ENCODE data around the gene BRIX1.
"Not testable (repeated sequence)": the region's sequence is repeated elsewhere in the genome, so short reads cannot be mapped to it uniquely, and the experiment has no call there.

The BRIX1 gene

DNA sequence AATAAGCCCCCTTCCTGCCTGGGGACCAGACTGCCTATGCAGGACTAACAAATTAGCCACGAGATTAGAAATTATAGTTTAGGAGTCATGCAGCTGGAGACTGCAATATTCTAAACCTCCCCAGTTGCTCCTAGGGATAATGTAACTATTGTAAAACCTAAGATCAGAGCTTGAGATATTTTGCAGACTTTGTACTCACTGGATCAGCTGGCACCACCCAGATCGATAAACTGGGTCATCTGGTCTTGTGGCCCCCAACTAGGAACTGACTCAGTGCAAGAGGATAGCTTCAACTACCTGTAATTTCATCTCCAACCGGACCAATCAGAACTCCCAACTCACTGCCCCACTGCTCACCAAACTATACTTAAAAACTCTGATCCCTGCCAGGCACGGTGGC is 52.0 kb downstream of the BRIX1 start:
- no peak for DNase-seq (ENCODE audit: low spot score)

DNA sequence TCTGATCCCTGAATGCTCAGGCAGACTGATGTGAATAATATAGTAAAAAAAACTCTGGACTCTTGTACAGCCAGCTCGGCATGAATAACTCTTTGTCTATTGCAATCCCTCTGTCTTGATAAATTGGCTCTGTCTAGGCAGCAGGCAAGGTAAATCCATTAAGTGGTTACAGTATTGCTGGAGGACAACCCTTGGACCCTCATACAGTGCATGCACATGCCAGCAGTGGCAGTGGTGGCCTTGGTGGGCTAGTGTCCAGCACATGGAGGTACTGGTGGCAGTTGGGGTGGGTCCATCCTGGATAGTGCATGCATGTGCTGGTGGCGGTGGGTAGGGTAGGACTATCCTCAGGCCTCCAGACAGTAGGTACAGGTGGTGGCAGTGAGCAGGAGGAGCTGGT is 52.7 kb downstream of the BRIX1 start:
- no peak for DNase-seq (ENCODE audit: low spot score)

DNA sequence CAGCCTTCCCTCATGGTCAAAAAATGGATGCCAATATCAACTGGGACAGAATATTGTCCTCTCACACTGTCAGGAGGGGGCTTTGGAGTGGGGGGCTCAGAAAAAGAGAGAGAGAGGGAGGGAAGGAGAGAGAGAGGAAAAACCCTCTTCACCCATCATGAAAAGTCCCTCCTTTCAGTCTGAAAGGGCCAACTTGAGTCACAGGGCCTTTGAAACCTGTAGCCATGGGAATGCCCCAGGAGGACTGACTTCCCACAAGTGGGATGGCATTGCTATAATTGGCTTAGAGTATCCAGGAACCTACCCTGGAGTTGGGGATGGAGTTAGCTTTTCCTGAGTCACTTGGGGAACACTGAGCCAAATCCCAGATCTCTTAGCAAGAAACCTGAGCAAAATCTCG is 55.0 kb downstream of the BRIX1 start:
- DNase-seq (ENCODE audit: low spot score): no peak

DNA sequence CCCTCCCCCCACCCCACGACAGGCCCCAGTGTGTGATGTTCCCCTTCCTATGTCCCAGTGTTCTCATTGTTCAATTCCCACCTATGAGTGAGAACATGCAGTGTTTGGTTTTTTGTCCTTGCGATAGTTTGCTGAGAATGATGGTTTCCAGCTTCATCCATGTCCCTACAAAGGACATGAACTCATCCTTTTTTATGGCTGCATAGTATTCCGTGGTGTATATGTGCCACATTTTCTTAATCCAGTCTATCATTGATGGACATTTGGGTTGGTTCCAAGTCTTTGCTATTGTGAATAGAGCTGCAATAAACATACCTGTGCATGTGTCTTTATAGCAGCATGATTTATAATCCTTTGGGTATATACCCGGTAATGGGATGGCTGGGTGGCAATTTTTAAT is 56.1 kb downstream of the BRIX1 start:
- not testable (repeated sequence) for DNase-seq (ENCODE audit: low spot score)
